Bronchial epithelial cell (primary cell): Measurements from ENCODE around the gene SLC35G4. TPM values are rescaled to one million over a fixed set of nuclear protein-coding genes. Genes with fewer than 3 reads are reported as not detected.
"Not testable (repeated sequence)": the region's sequence is repeated elsewhere in the genome, so short reads cannot be mapped to it uniquely, and the experiment has no call there.

Experiments used
- DNase-seq: peaks from one replicate; pipeline ENCODE4 v3.0.0-alpha.2; 2010; ENCODE audit warnings: low read depth
- FAIRE-seq: peaks from 2 replicates; lab custom pipeline; 2011; peaks lifted over from hg19 to GRCh38; lab: Jason Lieb, UNC
- H3K27me3 ChIP-seq: 2 replicates; pipeline ENCODE4 v1.5.1; 2011; ENCODE audit warnings: low read length; ENCODE audit not compliant: control insufficient read depth, insufficient read depth
- H3K36me3 ChIP-seq: 2 replicates; pipeline ENCODE4 v1.5.1; 2011; ENCODE audit warnings: low read length; ENCODE audit not compliant: control insufficient read depth, insufficient read depth
- H3K4me3 ChIP-seq: 2 replicates; pipeline ENCODE4 v1.5.1; 2011; ENCODE audit warnings: mild to moderate bottlenecking, low read depth, low read length, control low read depth
- CTCF ChIP-seq: IDR thresholded peaks from 2 replicates; pipeline ENCODE4 v1.5.1; 2011; ENCODE audit warnings: mild to moderate bottlenecking, moderate library complexity, low read length, control low read depth, inconsistent platforms; ENCODE audit not compliant: insufficient read depth, severe bottlenecking
- total RNA-seq: library from RNA; depleted of rRNA; stranded (reverse); fragments of >200 nt; gene quantifications from 2 replicates; pipeline ENCODE4 v1.2.1, GENCODE V29; 2014

The SLC35G4 gene
- total RNA-seq: not detected in 2 replicates

DNA sequence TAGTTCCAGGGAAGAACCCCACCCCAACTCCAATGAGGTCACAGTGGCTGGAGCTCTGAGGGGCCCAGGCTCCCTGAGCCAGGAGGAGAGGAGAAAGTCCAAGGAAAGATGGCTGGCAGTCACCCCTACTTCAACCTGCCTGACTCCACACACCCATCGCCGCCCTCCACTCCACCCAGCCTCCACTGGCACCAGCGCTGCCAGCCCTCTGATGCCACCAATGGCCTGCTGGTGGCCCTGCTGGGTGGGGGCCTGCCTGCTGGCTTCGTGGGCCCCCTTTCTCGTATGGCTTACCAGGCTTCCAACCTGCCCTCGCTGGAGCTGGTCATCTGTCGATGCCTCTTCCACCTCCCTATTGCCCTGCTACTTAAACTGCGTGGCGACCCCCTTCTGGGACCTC, at the start of gene SLC35G4:
SLC35G4 (plus strand) TSS at position 109 of the 400 bp plus-strand sequence; CDS start at position 109, 0 bp downstream.
- not testable (repeated sequence) for H3K27me3 ChIP-seq, FAIRE-seq, H3K36me3 ChIP-seq, DNase-seq, H3K4me3 ChIP-seq

- Histone ChIP-seq H3K4me3 (no peak overlapping the region), H3K27me3 (no peaks in the 10 kb centered on the region), H3K36me3 (no peaks in the 10 kb centered on the region)
- no peak for FAIRE-seq
- no peak for DNase-seq
- no peak for TF ChIP-seq CTCF
These were observed 48.1 kb upstream of the SLC35G4 start for GRCh38 chr18:11561293-11561692.

- no peak for TF ChIP-seq CTCF
- no peak for FAIRE-seq
These were observed 43.7 kb upstream of the SLC35G4 start for GRCh38 chr18:11565716-11566115.

GRCh38 chr18:11566236-11566965, 43.0 kb upstream of the SLC35G4 start:
- DNase-seq (no peak), FAIRE-seq (no peak)
- Histone ChIP-seq H3K36me3 (no peaks in the 10 kb centered on the region), H3K4me3 (no peak overlapping the region), H3K27me3 (no peaks in the 10 kb centered on the region)
- no peak for TF ChIP-seq CTCF

More at GRCh38 chr18:11565716-11566115, 43.7 kb upstream of the SLC35G4 start:
- DNase-seq: no peak
- Histone ChIP-seq H3K36me3 (no peaks in the 10 kb centered on the region), H3K4me3 (no peak overlapping the region), H3K27me3 (no peaks in the 10 kb centered on the region)

DNA sequence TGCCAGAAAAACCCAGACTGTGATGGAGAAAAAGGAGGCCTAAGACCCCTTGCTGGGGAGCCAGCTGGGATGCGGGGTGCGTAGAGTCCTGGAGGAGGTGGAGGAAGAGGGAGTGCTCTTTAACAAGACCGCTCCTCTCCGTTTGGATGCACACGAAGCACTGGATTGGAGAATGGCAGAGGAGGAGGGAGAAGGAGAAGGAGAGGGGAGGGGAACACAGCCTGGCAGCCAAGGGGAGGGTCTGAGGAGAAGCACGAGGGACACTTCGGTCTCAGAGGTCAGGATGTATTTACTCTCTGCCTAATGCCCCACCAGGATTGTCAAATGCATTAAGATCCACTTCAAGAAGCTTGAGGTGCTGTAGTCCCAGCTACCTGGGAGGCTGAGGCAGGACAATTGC, 42.0 kb upstream of the SLC35G4 start:
- H3K27me3 ChIP-seq: no peaks in the 10 kb centered on the region

More for the DNA sequence above, 42.0 kb upstream of the SLC35G4 start:
- DNase-seq (no peak), FAIRE-seq (no peak)
- Histone ChIP-seq H3K36me3 (no peaks in the 10 kb centered on the region), H3K4me3 (no peak overlapping the region)
- TF ChIP-seq CTCF: no peak
